ENCODE data around the gene GAK.

Gene GAK

GRCh38 chr4:858831-859451, 73.2 kb downstream of the GAK start:
- TF ChIP-seq POLR2AphosphoS5 (IDR thresholded peaks at IDR 0.05; ENCODE audit: low read depth, low read length) (no peak), FOXP2 (optimal IDR thresholded peaks at IDR 0.05; ENCODE audit: borderline replicate concordance, extremely low read depth, extremely low read length, insufficient read depth) (no peak), SIN3A (IDR thresholded peaks at IDR 0.05; ENCODE audit: borderline replicate concordance, insufficient read depth, low read length) (no peak), TAF1 (IDR thresholded peaks at IDR 0.05; ENCODE audit: borderline replicate concordance, insufficient read depth, low read length) (no peak), REST (IDR thresholded peaks at IDR 0.05; ENCODE audit: insufficient read depth in 1 of 2, low read depth in 2 of 2, low read length in 2 of 2) (no peak)

DNA sequence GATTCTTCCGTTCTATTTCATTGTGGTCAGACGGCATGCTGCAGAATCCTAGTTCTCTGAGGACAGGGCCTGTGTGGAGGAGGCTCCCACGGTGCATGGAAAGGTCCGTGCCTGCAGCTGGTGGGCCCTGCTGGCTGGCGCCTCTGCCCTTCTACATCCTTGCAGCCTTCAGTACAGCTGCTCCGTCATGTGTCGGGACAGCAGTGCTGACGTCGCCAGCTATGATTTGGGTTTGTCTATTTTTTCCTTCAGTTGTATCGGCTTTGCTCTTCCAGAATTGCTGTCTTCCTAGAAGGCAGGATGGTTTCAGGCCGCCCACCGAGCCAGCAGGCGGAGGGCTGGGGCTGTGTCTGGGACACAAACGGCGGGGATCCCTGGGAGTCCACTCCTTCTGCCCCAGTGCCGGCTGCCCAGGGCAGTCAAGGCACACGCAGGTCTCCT, 74.1 kb downstream of the GAK start:
- TF ChIP-seq SIN3A (IDR thresholded peaks at IDR 0.05; ENCODE audit: borderline replicate concordance, insufficient read depth, low read length) (no peak), POLR2AphosphoS5 (IDR thresholded peaks at IDR 0.05; ENCODE audit: low read depth, low read length) (no peak), FOXP2 (optimal IDR thresholded peaks at IDR 0.05; ENCODE audit: borderline replicate concordance, extremely low read depth, extremely low read length, insufficient read depth) (no peak), REST (IDR thresholded peaks at IDR 0.05; ENCODE audit: insufficient read depth in 1 of 2, low read depth in 2 of 2, low read length in 2 of 2) (no peak), TAF1 (IDR thresholded peaks at IDR 0.05; ENCODE audit: borderline replicate concordance, insufficient read depth, low read length) (no peak)

- TF ChIP-seq FOXP2 (optimal IDR thresholded peaks at IDR 0.05; ENCODE audit: borderline replicate concordance, extremely low read depth, extremely low read length, insufficient read depth) (no peak), TAF1 (IDR thresholded peaks at IDR 0.05; ENCODE audit: borderline replicate concordance, insufficient read depth, low read length) (no peak), POLR2AphosphoS5 (IDR thresholded peaks at IDR 0.05; ENCODE audit: low read depth, low read length) (no peak), SIN3A (IDR thresholded peaks at IDR 0.05; ENCODE audit: borderline replicate concordance, insufficient read depth, low read length) (no peak), REST (IDR thresholded peaks at IDR 0.05; ENCODE audit: insufficient read depth in 1 of 2, low read depth in 2 of 2, low read length in 2 of 2) (no peak)
Measured at GRCh38 chr4:857461-857860, 74.7 kb downstream of the GAK start.

DNA sequence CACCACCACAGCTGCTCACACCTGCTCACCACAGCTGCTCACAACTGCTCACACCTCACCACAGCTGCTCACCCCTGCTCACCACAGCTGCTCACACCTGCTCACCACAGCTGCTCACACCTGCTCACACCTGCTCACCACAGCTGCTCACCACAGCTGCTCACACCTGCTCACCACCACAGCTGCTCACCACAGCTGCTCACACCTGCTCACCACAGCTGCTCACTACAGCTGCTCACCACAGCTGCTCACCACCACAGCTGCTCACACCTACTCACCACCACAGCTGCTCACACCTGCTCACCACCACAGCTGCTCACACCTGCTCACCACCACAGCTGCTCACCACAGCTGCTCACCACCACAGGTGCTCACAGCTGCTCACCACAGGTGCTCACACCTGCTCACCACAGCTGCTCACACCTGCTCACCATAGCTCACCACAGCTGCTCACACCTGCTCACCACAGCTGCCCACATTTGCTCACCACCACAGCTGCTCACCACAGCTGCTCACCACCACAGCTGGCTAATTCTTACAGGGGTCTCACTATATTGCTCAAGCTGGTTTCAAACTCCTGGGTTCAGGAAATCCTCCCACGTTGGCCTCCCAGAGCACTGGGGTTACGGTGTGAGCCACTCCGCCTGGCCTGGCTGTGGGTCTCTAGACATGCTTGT, 75.8 kb downstream of the GAK start:
- TF ChIP-seq POLR2AphosphoS5 (IDR thresholded peaks at IDR 0.05; ENCODE audit: low read depth, low read length) (no peak), TAF1 (IDR thresholded peaks at IDR 0.05; ENCODE audit: borderline replicate concordance, insufficient read depth, low read length) (no peak), SIN3A (IDR thresholded peaks at IDR 0.05; ENCODE audit: borderline replicate concordance, insufficient read depth, low read length) (no peak), FOXP2 (optimal IDR thresholded peaks at IDR 0.05; ENCODE audit: borderline replicate concordance, extremely low read depth, extremely low read length, insufficient read depth) (no peak), REST (IDR thresholded peaks at IDR 0.05; ENCODE audit: insufficient read depth in 1 of 2, low read depth in 2 of 2, low read length in 2 of 2) (no peak)
